ENCODE data around the gene PRRG2. TPM values are rescaled to one million over a fixed set of nuclear protein-coding genes. Genes with fewer than 3 reads are reported as not detected.

Gene PRRG2
- total and polyA plus RNA-seq, 2 donors: 2.2 to 5.5 TPM

DNA sequence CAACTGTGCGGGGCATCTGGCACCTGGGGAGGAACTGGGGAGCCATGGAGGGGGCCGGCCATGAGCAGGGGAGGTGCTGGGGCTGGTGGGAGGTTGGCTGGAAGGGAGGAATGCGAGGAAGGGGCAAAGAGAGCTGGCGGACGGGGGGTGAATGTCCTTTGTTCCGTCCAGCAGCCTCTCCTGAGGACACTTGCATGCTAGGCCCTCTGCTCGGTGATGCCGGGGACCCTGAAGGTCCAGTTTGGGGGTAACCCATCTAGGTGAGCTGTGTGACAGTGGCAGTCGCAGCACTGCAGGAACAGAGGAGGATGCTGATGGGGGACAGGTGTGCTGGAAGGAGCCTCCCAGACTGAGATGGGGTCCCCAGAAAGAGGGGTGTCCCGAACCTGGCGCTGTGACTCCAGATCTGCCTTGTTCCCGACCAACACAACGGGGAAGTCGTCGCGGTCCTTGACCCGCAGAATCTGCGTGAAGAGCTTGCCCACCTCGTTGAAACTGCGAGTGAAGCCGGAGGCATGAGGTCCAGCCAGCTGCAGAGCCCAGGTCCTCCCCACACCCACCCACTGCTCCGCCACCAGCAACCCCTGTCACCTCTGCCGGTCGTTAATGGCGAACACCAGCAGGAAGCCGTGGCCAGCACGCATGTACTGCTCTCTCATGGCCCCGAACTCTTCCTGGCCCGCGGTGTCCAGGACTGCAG, 55.3 kb downstream of the PRRG2 start:
- no peaks in the 10 kb centered on the region for H3K9me3 ChIP-seq (ENCODE audit: control insufficient read depth in 2 of 2, insufficient read depth in 1 of 2, low read length in 1 of 2)
- H3K36me3 ChIP-seq (ENCODE audit: control insufficient read depth in 2 of 2, insufficient read depth in 2 of 2, low read length in 1 of 2): no peaks in the 10 kb centered on the region
- H3K27me3 ChIP-seq (ENCODE audit: control insufficient read depth in 2 of 2, insufficient read depth in 1 of 2, low read length in 1 of 2): peaks cover 7 to 51% of the 10 kb centered on the region in 2 donors
- 88% methylated on average over 30 of the region's 30 CpGs for WGBS
- peaks cover 5 to 33% of the 10 kb centered on the region in 2 donors for H3K4me1 ChIP-seq (ENCODE audit: control insufficient read depth in 2 of 2, insufficient read depth in 2 of 2, low read length in 2 of 2)
- H3K4me3 ChIP-seq (ENCODE audit: low read length in 2 of 2): no peak overlapping the region
- H3K27ac ChIP-seq (ENCODE audit: low read depth in 1 of 2, low read length in 1 of 2): peak overlapping the region in 1 of 2 donors; percentile 26
- DNase-seq (ENCODE audit: low read depth in 6 of 9, low spot score in 9 of 9): no peak

DNA sequence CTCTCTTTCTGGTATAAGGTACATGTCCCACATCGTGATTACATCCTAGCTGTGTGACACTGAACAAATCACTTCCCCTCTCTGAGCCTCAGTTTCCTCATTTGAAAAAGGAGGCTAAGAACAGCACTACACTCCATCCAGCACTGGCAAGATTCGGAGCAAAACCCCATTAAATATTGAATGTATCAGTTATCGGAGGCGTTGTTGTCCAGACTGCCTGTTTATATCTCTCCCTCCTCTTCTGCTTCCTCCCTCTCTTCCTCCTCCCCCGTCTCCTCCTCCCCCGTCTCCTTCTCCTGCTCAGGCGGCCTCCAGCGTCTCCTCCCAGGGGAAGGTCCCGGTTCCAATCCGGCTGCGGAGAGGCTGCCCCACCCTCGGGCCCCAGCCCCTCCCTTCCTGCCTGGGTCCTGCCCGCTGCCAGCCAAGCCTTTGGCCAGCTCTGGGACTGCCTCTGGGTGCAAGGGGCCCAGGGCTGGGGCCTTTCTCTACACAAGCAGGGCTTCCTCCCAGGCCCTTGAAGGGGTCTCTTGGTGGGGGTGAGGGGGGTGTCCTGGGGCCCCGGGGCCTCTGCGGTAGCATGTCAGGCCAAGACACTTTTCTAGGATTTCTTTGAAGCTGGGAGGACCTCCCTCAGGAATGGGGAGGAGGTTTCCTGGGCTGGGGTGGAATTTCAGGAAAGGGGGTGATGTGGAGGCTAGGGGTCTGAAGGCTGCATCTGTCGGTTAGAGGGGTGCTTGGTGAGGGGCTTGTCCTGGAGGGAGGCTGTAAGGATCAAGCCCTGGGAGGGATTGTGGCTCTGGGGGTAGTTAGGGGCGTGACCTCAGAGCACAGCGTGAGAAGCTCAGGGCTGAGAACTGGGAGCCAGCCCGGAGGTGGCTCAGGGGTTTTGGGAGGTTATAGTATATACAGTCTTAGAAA, 57.0 kb downstream of the PRRG2 start:
- Histone ChIP-seq H3K4me1 (ENCODE audit: control insufficient read depth in 2 of 2, insufficient read depth in 2 of 2, low read length in 2 of 2) (peaks cover 12 to 43% of the 10 kb centered on the region in 2 donors), H3K36me3 (ENCODE audit: control insufficient read depth in 2 of 2, insufficient read depth in 2 of 2, low read length in 1 of 2) (no peaks in the 10 kb centered on the region), H3K27me3 (ENCODE audit: control insufficient read depth in 2 of 2, insufficient read depth in 1 of 2, low read length in 1 of 2) (peaks cover 7 to 51% of the 10 kb centered on the region in 2 donors), H3K4me3 (ENCODE audit: low read length in 2 of 2) (no peak overlapping the region), H3K9me3 (ENCODE audit: control insufficient read depth in 2 of 2, insufficient read depth in 1 of 2, low read length in 1 of 2) (no peaks in the 10 kb centered on the region), H3K27ac (ENCODE audit: low read depth in 1 of 2, low read length in 1 of 2) (peak overlapping the region in 1 of 2 donors; percentile 64)
- WGBS: 21% methylated on average over 19 of the region's 19 CpGs
- DNase-seq (ENCODE audit: low read depth in 6 of 9, low spot score in 9 of 9): no peak

DNA sequence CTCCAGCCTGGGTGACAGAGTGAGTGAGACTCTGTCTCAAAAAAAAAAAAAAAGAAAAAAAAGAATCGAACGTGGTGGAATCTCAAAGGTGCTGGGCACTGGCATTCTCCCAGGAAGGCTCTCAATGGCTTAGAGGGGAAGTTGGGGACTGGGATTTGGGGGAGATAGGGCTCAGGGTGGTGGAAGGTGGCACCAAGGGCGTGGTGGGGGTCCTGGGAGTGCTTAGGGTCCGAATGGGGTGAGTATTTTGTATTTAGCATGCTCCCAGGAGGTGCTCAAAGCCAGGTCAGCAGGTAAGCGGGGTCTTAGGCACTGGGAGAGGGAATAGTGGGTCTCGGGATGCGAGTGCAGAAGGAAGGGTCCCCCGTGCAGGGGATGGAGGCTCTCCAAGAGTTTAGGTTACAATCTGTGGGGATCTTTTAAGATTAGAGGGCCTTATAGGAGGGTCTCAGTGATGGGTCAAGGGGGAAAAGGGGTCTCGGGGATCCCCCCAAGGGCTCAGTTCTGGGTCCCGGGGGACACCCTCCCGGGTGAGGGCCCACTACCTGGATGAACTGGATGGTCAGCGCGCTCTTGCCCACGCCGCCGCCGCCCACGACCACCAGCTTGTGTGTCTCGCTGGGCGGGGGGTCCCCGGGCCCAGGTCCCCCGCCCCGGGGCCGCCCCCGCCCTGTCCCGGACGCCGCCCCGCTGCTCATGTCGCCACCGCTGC, 58.4 kb downstream of the PRRG2 start:
- WGBS: 5% methylated on average over 31 of the region's 31 CpGs
- H3K4me1 ChIP-seq (ENCODE audit: control insufficient read depth in 2 of 2, insufficient read depth in 2 of 2, low read length in 2 of 2): peaks cover 16 to 51% of the 10 kb centered on the region in 2 donors
- no peaks in the 10 kb centered on the region for H3K9me3 ChIP-seq (ENCODE audit: control insufficient read depth in 2 of 2, insufficient read depth in 1 of 2, low read length in 1 of 2)
- H3K27ac ChIP-seq (ENCODE audit: low read depth in 1 of 2, low read length in 1 of 2): peak overlapping the region; percentile 19 to 62
- peaks cover 0 to 3% of the 10 kb centered on the region in 2 donors for H3K36me3 ChIP-seq (ENCODE audit: control insufficient read depth in 2 of 2, insufficient read depth in 2 of 2, low read length in 1 of 2)
- H3K27me3 ChIP-seq (ENCODE audit: control insufficient read depth in 2 of 2, insufficient read depth in 1 of 2, low read length in 1 of 2): peaks cover 7 to 51% of the 10 kb centered on the region in 2 donors
- peak overlapping the region; percentile 57 to 66 for H3K4me3 ChIP-seq (ENCODE audit: low read length in 2 of 2)
- peak in 2 of 9 donors; percentile 14 to 15 for DNase-seq (ENCODE audit: low read depth in 6 of 9, low spot score in 9 of 9)

DNA sequence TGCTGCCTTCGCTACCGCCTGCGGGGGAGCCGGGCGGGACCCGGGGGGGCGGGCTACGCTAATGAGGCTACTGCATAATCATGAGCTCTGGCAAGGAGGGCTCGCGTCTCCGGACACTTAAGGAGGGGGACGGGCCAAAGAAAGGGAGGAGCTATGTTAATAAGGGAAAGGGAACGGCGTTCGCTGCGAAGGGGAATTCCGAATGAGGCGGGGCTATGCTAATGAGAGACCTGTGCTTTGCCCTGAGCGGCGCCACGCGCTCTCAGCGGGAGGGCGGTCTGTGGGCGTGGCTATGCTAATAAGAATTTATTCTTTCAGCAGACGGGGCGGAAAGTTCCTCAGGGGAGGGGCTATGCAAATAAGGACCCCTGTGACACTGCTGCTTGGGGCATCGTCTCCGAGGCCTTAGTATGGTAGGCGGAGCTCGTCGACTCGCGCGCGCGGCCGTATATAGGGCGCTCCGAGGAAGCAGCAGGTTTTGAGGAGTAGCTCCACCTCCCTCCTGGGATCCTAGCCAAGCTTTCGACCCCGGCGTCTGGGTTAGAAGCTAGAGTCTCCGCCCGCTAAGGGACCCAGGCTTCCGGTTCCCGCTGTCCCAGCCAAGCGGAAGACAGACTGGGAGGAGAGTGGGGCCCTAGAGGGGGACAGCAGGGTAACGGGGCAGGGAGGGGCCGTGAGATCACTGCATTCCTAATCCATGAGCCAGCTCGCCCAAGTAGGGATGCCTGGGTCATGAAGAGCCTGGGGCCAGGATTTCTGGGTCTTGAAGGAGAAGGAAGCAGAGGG, 59.2 kb downstream of the PRRG2 start, which contains the start of gene RRAS:
TSS of gene RRAS (minus strand) at position 31 of the 786 bp plus-strand sequence. CDS start 45 bp downstream, outside the sequence.
- DNase-seq (ENCODE audit: low read depth in 6 of 9, low spot score in 9 of 9): peak; percentile 97 to 100 (median 99)
- Histone ChIP-seq H3K36me3 (ENCODE audit: control insufficient read depth in 2 of 2, insufficient read depth in 2 of 2, low read length in 1 of 2) (peaks cover 5 to 11% of the 10 kb centered on the region in 2 donors), H3K4me3 (ENCODE audit: low read length in 2 of 2) (peak within 1 kb of the TSS; percentile 57 to 66), H3K4me1 (ENCODE audit: control insufficient read depth in 2 of 2, insufficient read depth in 2 of 2, low read length in 2 of 2) (peaks cover 16 to 51% of the 10 kb centered on the region in 2 donors), H3K27ac (ENCODE audit: low read depth in 1 of 2, low read length in 1 of 2) (peak within 1 kb of the TSS; percentile 88 to 93), H3K9me3 (ENCODE audit: control insufficient read depth in 2 of 2, insufficient read depth in 1 of 2, low read length in 1 of 2) (no peaks in the 10 kb centered on the region), H3K27me3 (ENCODE audit: control insufficient read depth in 2 of 2, insufficient read depth in 1 of 2, low read length in 1 of 2) (peaks cover 7 to 44% of the 10 kb centered on the region in 2 donors)
- WGBS: under 1% methylated on average over 51 of the region's 51 CpGs

Other genes with a start within 250 kb of the PRRG2 start
- 31.6 TPM for gene CD37, start 245.9 kb upstream of the PRRG2 start, total RNA-seq
- 78.4 TPM for gene CD37, start 245.9 kb upstream of the PRRG2 start, polyA plus RNA-seq
- 4.1 TPM for gene TEAD2, start 218.9 kb upstream of the PRRG2 start, total RNA-seq
- gene TEAD2, start 218.9 kb upstream of the PRRG2 start, polyA plus RNA-seq: 6.6 TPM
- gene DKKL1, start 217.4 kb upstream of the PRRG2 start, total RNA-seq: 0.14 TPM
- gene DKKL1, start 217.4 kb upstream of the PRRG2 start, polyA plus RNA-seq: 0.21 TPM
- gene KASH5, start 193.1 kb upstream of the PRRG2 start, total RNA-seq: 0.09 TPM
- 0.09 TPM for gene KASH5, start 193.1 kb upstream of the PRRG2 start, polyA plus RNA-seq
- gene PTH2, start 157.9 kb upstream of the PRRG2 start, total RNA-seq: not detected
- gene PTH2, start 157.9 kb upstream of the PRRG2 start, polyA plus RNA-seq: not detected
- not detected for gene GFY, start 155.9 kb upstream of the PRRG2 start, total RNA-seq
- 0.05 TPM for gene GFY, start 155.9 kb upstream of the PRRG2 start, polyA plus RNA-seq
- gene SLC17A7, start 139.8 kb upstream of the PRRG2 start, total RNA-seq: under 0.01 TPM
- gene SLC17A7, start 139.8 kb upstream of the PRRG2 start, polyA plus RNA-seq: 0.57 TPM
- gene PIH1D1, start 129.5 kb upstream of the PRRG2 start, total RNA-seq: 99.1 TPM
- gene PIH1D1, start 129.5 kb upstream of the PRRG2 start, polyA plus RNA-seq: 130 TPM
- 28.5 TPM for gene ALDH16A1, start 128.1 kb upstream of the PRRG2 start, total RNA-seq
- 51.6 TPM for gene ALDH16A1, start 128.1 kb upstream of the PRRG2 start, polyA plus RNA-seq
- gene FLT3LG, start 107.1 kb upstream of the PRRG2 start, total RNA-seq: 22.3 TPM
- gene FLT3LG, start 107.1 kb upstream of the PRRG2 start, polyA plus RNA-seq: 32.1 TPM
- gene RPL13A, start 93.7 kb upstream of the PRRG2 start, total RNA-seq: 3,666 TPM
- gene RPL13A, start 93.7 kb upstream of the PRRG2 start, polyA plus RNA-seq: 4,231 TPM
- gene RPS11, start 84.9 kb upstream of the PRRG2 start, total RNA-seq: 3,463 TPM
- 4,965 TPM for gene RPS11, start 84.9 kb upstream of the PRRG2 start, polyA plus RNA-seq
- gene FCGRT, start 68.7 kb upstream of the PRRG2 start, total RNA-seq: 120 TPM
- gene FCGRT, start 68.7 kb upstream of the PRRG2 start, polyA plus RNA-seq: 166 TPM
- 8.8 TPM for gene RCN3, start 53.3 kb upstream of the PRRG2 start, total RNA-seq
- gene RCN3, start 53.3 kb upstream of the PRRG2 start, polyA plus RNA-seq: 32.7 TPM
- 137 TPM for gene NOSIP, start 760 bp upstream of the PRRG2 start, total RNA-seq
- 156 TPM for gene NOSIP, start 760 bp upstream of the PRRG2 start, polyA plus RNA-seq
- 2.3 TPM for gene PRR12, start 9.9 kb downstream of the PRRG2 start, total RNA-seq
- 10.2 TPM for gene PRR12, start 9.9 kb downstream of the PRRG2 start, polyA plus RNA-seq
- 12.7 TPM for gene RRAS, start 58.8 kb downstream of the PRRG2 start, total RNA-seq
- gene RRAS, start 58.8 kb downstream of the PRRG2 start, polyA plus RNA-seq: 60.9 TPM
- gene SCAF1, start 60.9 kb downstream of the PRRG2 start, total RNA-seq: 3.2 TPM
- 17.2 TPM for gene SCAF1, start 60.9 kb downstream of the PRRG2 start, polyA plus RNA-seq
- gene IRF3, start 84.5 kb downstream of the PRRG2 start, total RNA-seq: 83.6 TPM
- gene IRF3, start 84.5 kb downstream of the PRRG2 start, polyA plus RNA-seq: 259 TPM
- 18.7 TPM for gene BCL2L12, start 84.6 kb downstream of the PRRG2 start, total RNA-seq
- gene BCL2L12, start 84.6 kb downstream of the PRRG2 start, polyA plus RNA-seq: 27.1 TPM
- 173 TPM for gene PRMT1, start 96.0 kb downstream of the PRRG2 start, total RNA-seq
- 101 TPM for gene PRMT1, start 96.0 kb downstream of the PRRG2 start, polyA plus RNA-seq
- 0.47 TPM for gene ADM5, start 108.3 kb downstream of the PRRG2 start, total RNA-seq
- gene ADM5, start 108.3 kb downstream of the PRRG2 start, polyA plus RNA-seq: 5.5 TPM
- 0.61 TPM for gene CPT1C, start 109.8 kb downstream of the PRRG2 start, total RNA-seq
- gene CPT1C, start 109.8 kb downstream of the PRRG2 start, polyA plus RNA-seq: 3.5 TPM
- gene TSKS, start 182.0 kb downstream of the PRRG2 start, total RNA-seq: 2.6 TPM
- 2.4 TPM for gene TSKS, start 182.0 kb downstream of the PRRG2 start, polyA plus RNA-seq
- 16.5 TPM for gene AP2A1, start 185.7 kb downstream of the PRRG2 start, total RNA-seq
- gene AP2A1, start 185.7 kb downstream of the PRRG2 start, polyA plus RNA-seq: 26.5 TPM
- 16.6 TPM for gene FUZ, start 232.0 kb downstream of the PRRG2 start, total RNA-seq
- gene FUZ, start 232.0 kb downstream of the PRRG2 start, polyA plus RNA-seq: 20.9 TPM
- 7.6 TPM for gene MED25, start 237.0 kb downstream of the PRRG2 start, total RNA-seq
- gene MED25, start 237.0 kb downstream of the PRRG2 start, polyA plus RNA-seq: 48.0 TPM